A673 (cell line): ENCODE measurements around the gene COL2A1. TPM values are rescaled to one million over a fixed set of nuclear protein-coding genes. Genes with fewer than 3 reads are reported as not detected.

ENCODE experiments used
- BruUV-seq: library from RNA; stranded (reverse); fragments of 400-500 nt; replicated peaks from 2 replicates; lab custom pipeline; 2021; lab: Mats Ljungman, UMichigan
- CTCF ChIA-PET: fragments of 300-600 bp; sonication (Branson Sonifier 250); formaldehyde crosslinking; loops from one replicate; lab custom pipeline; 2022; ENCODE audit warnings: antibody characterized with exemption; lab: Charles Lee
- POLR2A ChIA-PET: fragments of 300-600 bp; sonication (Branson Sonifier 250); formaldehyde crosslinking; loops from one replicate; lab custom pipeline; 2022; ENCODE audit warnings: antibody characterized with exemption; ENCODE audit not compliant: low non-redundant PET; lab: Charles Lee
- DNase-seq: peaks from one replicate; pipeline ENCODE4 v3.0.0-alpha.2; 2015; ENCODE audit warnings: low spot score
- H3K27ac ChIP-seq: fragments of 200-600 bp; sonication (generic); 2 replicates; pipeline ENCODE4 v1.5.1; 2016; ENCODE audit warnings: mixed run types, low read depth, mild to moderate bottlenecking, mixed read lengths, antibody characterized with exemption, low read length; ENCODE audit not compliant: poor library complexity, severe bottlenecking
- H3K27me3 ChIP-seq: fragments of 200-600 bp; sonication (generic); replicated peaks from 2 replicates; pipeline ENCODE4 v1.6.1; 2017; ENCODE audit warnings: mixed run types, low read depth, mild to moderate bottlenecking, mixed read lengths, antibody characterized with exemption, low read length; ENCODE audit not compliant: insufficient read depth, poor library complexity
- H3K36me3 ChIP-seq: fragments of 200-600 bp; sonication (generic); 2 replicates; pipeline ENCODE4 v1.6.1; 2016; ENCODE audit warnings: mixed run types, mild to moderate bottlenecking, mixed read lengths, antibody characterized with exemption, low read length; ENCODE audit not compliant: insufficient read depth, poor library complexity, severe bottlenecking
- H3K4me1 ChIP-seq: fragments of 200-600 bp; sonication (generic); 2 replicates; pipeline ENCODE4 v1.6.1; 2017; ENCODE audit warnings: mixed run types, mild to moderate bottlenecking, mixed read lengths, antibody characterized with exemption, low read length; ENCODE audit not compliant: insufficient read depth, poor library complexity, severe bottlenecking
- H3K4me3 ChIP-seq: fragments of 200-600 bp; sonication (generic); 2 replicates; pipeline ENCODE4 v1.5.1; 2016; ENCODE audit warnings: low read depth, mixed run types, mild to moderate bottlenecking, mixed read lengths, low read length; ENCODE audit not compliant: poor library complexity, severe bottlenecking
- H3K9me3 ChIP-seq: fragments of 200-600 bp; sonication (generic); 2 replicates; pipeline ENCODE4 v1.6.1; 2016; ENCODE audit warnings: mixed run types, low read depth, mild to moderate bottlenecking, mixed read lengths, antibody characterized with exemption, low read length; ENCODE audit not compliant: poor library complexity, severe bottlenecking
- CTCF ChIP-seq: fragments of 300-800, 200-600 bp; sonication (generic); conservative IDR thresholded peaks from 2 replicates; pipeline ENCODE4 v1.5.1; 2017; ENCODE audit warnings: low read depth, mild to moderate bottlenecking, antibody characterized with exemption, low read length, moderate library complexity, mixed read lengths
- EZH2 ChIP-seq: fragments of 200-600 bp; sonication (generic); IDR thresholded peaks from 2 replicates; pipeline ENCODE4 v1.6.1; 2017; ENCODE audit warnings: borderline replicate concordance, low read depth, mild to moderate bottlenecking, mixed read lengths, antibody characterized with exemption, low read length; ENCODE audit not compliant: poor library complexity, severe bottlenecking
- intact Hi-C: fragments of 100-400 bp; cut with micrococcal nuclease; formaldehyde crosslinking; loops from one replicate; pipeline ENCODE4 v1.10.0; 2022; ENCODE audit not compliant: unreplicated experiment
- total RNA-seq: library from RNA; stranded (reverse); gene quantifications from 2 replicates; pipeline ENCODE4 v1.2.3, GENCODE V29; 2021

COL2A1 gene
- total RNA-seq, 1 experiment from 2014 or later = 1.3 TPM

- CTCF ChIA-PET = no interaction called here
- POLR2A ChIA-PET = no interaction called here
Measured at GRCh38 chr12:48025281-48025680, 21.0 kb upstream of the COL2A1 start.

GRCh38 chr12:48024735-48025134, 20.5 kb upstream of the COL2A1 start:
- POLR2A ChIA-PET = no interaction called here
- H3K27me3 ChIP-seq = no peaks in the 10 kb centered on the region
- H3K4me1 ChIP-seq = no peaks in the 10 kb centered on the region
- no TSS peak for BruUV-seq
- H3K9me3 ChIP-seq = no peaks in the 10 kb centered on the region
- H3K4me3 ChIP-seq = no peak overlapping the region
- CTCF ChIA-PET = no interaction called here
- no peak overlapping the region for H3K27ac ChIP-seq
- intact Hi-C loops = no loop called here
- no peak for DNase-seq
- H3K36me3 ChIP-seq = no peaks in the 10 kb centered on the region
- no peak for TF ChIP-seq EZH2

More at GRCh38 chr12:48025281-48025680, 21.0 kb upstream of the COL2A1 start:
- intact Hi-C loops = no loop called here
- Histone ChIP-seq H3K4me1 (no peaks in the 10 kb centered on the region), H3K9me3 (no peaks in the 10 kb centered on the region), H3K27me3 (no peaks in the 10 kb centered on the region), H3K36me3 (no peaks in the 10 kb centered on the region), H3K27ac (no peak overlapping the region), H3K4me3 (no peak overlapping the region)
- DNase-seq = no peak
- no TSS peak for BruUV-seq
- TF ChIP-seq CTCF (no peak), EZH2 (no peak)

GRCh38 chr12:48023386-48023785, 19.1 kb upstream of the COL2A1 start:
- H3K4me1 ChIP-seq = no peaks in the 10 kb centered on the region
- no peaks in the 10 kb centered on the region for H3K27me3 ChIP-seq
- ChIA-PET POLR2A (no interaction called here), CTCF (no interaction called here)
- no TSS peak for BruUV-seq
- intact Hi-C loops = no loop called here
- H3K36me3 ChIP-seq = no peaks in the 10 kb centered on the region
- no peaks in the 10 kb centered on the region for H3K9me3 ChIP-seq
- no peak overlapping the region for H3K4me3 ChIP-seq
- DNase-seq = no peak
- no peak for TF ChIP-seq EZH2
- no peak for TF ChIP-seq CTCF
- no peak overlapping the region for H3K27ac ChIP-seq

GRCh38 chr12:48022676-48023385, 18.6 kb upstream of the COL2A1 start:
- no peak overlapping the region for H3K4me3 ChIP-seq
- H3K4me1 ChIP-seq = no peaks in the 10 kb centered on the region
- H3K9me3 ChIP-seq = no peaks in the 10 kb centered on the region
- TF ChIP-seq CTCF (no peak), EZH2 (no peak)
- H3K27ac ChIP-seq = no peak overlapping the region
- CTCF ChIA-PET = no interaction called here
- POLR2A ChIA-PET = no interaction called here
- H3K27me3 ChIP-seq = no peaks in the 10 kb centered on the region
- DNase-seq = no peak
- intact Hi-C loops = no loop called here
- BruUV-seq = no TSS peak
- H3K36me3 ChIP-seq = no peaks in the 10 kb centered on the region
